AG09309 (cell line): ENCODE results near the gene ERFL.
"Not testable (repeated sequence)": the region's sequence is repeated elsewhere in the genome, so short reads cannot be mapped to it uniquely, and the experiment has no call there.

Experiments
- DNase-seq: peaks from one replicate; pipeline ENCODE4 v3.0.0-alpha.2; 2010; ENCODE audit warnings: low read depth
- H3K4me3 ChIP-seq: 2 replicates; pipeline ENCODE4 v1.5.1; 2011; ENCODE audit warnings: mild to moderate bottlenecking, low read depth, low read length, moderate library complexity; ENCODE audit not compliant: control insufficient read depth
- TF ChIP-seq, protein P1 (sequence below): IDR thresholded peaks from 2 replicates; pipeline ENCODE4 v1.5.1; 2011; ENCODE audit warnings: mild to moderate bottlenecking, low read depth, low read length, inconsistent platforms; ENCODE audit not compliant: insufficient read depth, control insufficient read depth; ENCODE audit errors: missing control alignments

ERFL gene

DNA sequence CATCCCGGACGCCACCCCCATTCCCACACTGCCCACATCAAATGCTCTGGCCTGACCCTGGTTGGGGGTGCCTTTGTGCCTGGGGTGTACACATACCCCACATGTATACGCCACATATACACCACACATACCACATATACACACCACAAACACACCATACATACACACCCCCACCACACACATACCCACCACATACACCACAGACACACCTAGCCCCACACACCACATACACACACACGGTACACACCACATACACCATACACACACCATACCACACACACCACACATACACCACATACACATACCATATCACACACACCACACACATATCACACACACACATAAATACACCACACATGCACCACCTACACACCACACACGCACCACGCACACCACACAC is 10.2 kb downstream of the ERFL start:
- H3K4me3 ChIP-seq = no peak overlapping the region
- TF ChIP-seq, protein P1, sequence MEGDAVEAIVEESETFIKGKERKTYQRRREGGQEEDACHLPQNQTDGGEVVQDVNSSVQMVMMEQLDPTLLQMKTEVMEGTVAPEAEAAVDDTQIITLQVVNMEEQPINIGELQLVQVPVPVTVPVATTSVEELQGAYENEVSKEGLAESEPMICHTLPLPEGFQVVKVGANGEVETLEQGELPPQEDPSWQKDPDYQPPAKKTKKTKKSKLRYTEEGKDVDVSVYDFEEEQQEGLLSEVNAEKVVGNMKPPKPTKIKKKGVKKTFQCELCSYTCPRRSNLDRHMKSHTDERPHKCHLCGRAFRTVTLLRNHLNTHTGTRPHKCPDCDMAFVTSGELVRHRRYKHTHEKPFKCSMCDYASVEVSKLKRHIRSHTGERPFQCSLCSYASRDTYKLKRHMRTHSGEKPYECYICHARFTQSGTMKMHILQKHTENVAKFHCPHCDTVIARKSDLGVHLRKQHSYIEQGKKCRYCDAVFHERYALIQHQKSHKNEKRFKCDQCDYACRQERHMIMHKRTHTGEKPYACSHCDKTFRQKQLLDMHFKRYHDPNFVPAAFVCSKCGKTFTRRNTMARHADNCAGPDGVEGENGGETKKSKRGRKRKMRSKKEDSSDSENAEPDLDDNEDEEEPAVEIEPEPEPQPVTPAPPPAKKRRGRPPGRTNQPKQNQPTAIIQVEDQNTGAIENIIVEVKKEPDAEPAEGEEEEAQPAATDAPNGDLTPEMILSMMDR = no peak
- DNase-seq = no peak

DNA sequence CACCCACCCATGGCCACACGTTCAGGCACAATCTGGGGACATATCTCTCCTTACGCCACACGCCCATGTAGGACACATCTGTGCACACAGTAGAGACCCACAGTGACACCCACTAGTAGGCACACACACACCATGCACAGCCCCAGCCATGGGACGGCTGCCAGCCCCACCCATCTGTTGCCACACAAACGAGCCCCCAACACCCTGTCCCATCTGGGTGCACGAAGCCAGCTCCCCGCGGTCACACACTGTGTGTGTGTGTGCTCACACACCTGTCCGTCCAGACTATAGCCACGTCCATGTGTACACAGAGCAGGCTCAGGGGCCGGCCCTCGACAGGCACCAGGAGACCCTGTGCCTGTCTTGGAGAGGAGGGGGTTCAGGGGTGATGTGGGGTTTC is 10.6 kb downstream of the ERFL start:
- H3K4me3 ChIP-seq = no peak overlapping the region
- no peak for DNase-seq
- TF ChIP-seq, protein P1 = no peak

- no peak overlapping the region for H3K4me3 ChIP-seq
- TF ChIP-seq, protein P1 = no peak
- DNase-seq = no peak
Observed at GRCh38 chr19:41915776-41916414, 12.4 kb downstream of the ERFL start.

GRCh38 chr19:41915021-41915775 is 13.1 kb downstream of the ERFL start:
- DNase-seq = no peak
- no peak overlapping the region for H3K4me3 ChIP-seq
- TF ChIP-seq, protein P1 = no peak

- DNase-seq = not testable (repeated sequence)
Observed at GRCh38 chr19:41914424-41914834, 13.8 kb downstream of the ERFL start.

DNA sequence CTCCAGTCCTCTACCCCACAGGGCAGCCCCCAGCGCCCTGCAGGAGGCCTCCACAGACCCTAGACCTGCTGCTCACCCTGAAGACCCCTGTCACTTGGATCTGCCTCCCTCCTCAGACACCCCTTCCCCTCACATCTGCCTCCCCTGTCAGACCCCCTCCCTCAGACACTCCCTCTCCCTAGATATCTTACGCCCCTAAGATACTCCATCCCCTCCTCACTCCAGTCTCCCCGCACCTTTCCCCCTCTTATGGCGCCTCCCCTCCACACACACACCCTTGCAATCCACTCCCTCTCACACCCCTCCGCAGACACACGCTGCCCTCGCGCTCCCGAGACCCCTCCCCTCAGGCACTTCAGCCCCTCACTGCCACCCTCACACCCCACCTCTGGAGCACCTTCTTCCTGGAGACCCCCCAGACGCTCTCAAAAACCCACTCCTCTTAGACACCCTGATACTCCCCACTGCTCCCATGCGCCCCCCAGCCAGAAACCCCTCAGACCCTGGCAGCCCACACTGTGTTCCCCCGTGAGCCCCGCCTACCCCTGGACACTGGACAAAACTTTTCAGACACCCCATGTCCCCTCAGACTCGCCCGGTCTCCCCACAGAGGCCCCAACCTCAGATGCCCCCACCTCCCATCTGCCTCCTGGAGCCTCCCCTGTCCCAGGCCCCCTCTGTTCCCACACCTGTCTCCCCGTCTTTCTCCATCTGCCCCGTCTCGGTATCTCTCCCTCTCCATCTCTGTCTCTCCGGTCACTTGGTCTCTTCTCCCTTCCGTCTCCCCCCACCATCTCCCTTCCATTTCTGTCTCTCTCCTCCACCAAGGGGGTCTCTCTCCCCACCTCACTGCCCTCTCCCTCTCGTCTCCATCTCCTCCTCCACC is 14.5 kb downstream of the ERFL start:
- TF ChIP-seq, protein P1 = no peak
- H3K4me3 ChIP-seq = no peak overlapping the region
- DNase-seq = no peak

More at GRCh38 chr19:41914424-41914834, 13.8 kb downstream of the ERFL start:
- not testable (repeated sequence) for H3K4me3 ChIP-seq
